Measurements from ENCODE around the gene SYNJ2. TPM values are rescaled to one million over a fixed set of nuclear protein-coding genes. Genes with fewer than 3 reads are reported as not detected.
A peak's percentile ranks its signal among the peaks of the same experiment; 100 is the strongest.

The SYNJ2 gene
- total and polyA plus RNA-seq, 3 donors from 2014 or later: 5.8 to 17.7 (median 7.6) TPM

GRCh38 chr6:158058171-158058651 lies 76.5 kb downstream of the SYNJ2 start:
- Histone ChIP-seq H3K4me1 (peaks cover 7% of the 10 kb centered on the region), H3K27ac (no peak overlapping the region), H3K4me3 (no peak overlapping the region), H3K36me3 (ENCODE audit: low read depth, missing control alignments) (no peaks in the 10 kb centered on the region), H3K27me3 (no peaks in the 10 kb centered on the region), H3K9me3 (no peaks in the 10 kb centered on the region)
- intact Hi-C loops (cut with DNase I; ENCODE audit: low total_unique reads): no loop called here
- TF ChIP-seq POLR2A (IDR thresholded peaks at IDR 0.05): no peak
- TF ChIP-seq CTCF (IDR thresholded peaks at IDR 0.05): no peak
- WGBS, 2 donors: 0 to 51% methylated on average over 1 of the region's 1 CpG
- DNase-seq: no peak

- WGBS, 2 donors: 97 to 100% methylated on average over 13 of the region's 13 CpGs
- no peaks in the 10 kb centered on the region for H3K27me3 ChIP-seq
- no peak overlapping the region for H3K27ac ChIP-seq
- H3K36me3 ChIP-seq (ENCODE audit: low read depth, missing control alignments): no peaks in the 10 kb centered on the region
- H3K9me3 ChIP-seq: no peaks in the 10 kb centered on the region
- TF ChIP-seq CTCF (IDR thresholded peaks at IDR 0.05) (no peak), POLR2A (IDR thresholded peaks at IDR 0.05) (no peak)
- intact Hi-C loops (cut with DNase I; ENCODE audit: low total_unique reads): no loop called here
- peaks cover 7% of the 10 kb centered on the region for H3K4me1 ChIP-seq
- DNase-seq: no peak
- H3K4me3 ChIP-seq: no peak overlapping the region
Observed at GRCh38 chr6:158059108-158059507, 77.4 kb downstream of the SYNJ2 start.

GRCh38 chr6:158060455-158061360 lies 79.0 kb downstream of the SYNJ2 start:
- no peaks in the 10 kb centered on the region for H3K9me3 ChIP-seq
- H3K4me3 ChIP-seq: no peak overlapping the region
- TF ChIP-seq POLR2A (IDR thresholded peaks at IDR 0.05) (no peak), CTCF (IDR thresholded peaks at IDR 0.05) (no peak)
- no peaks in the 10 kb centered on the region for H3K36me3 ChIP-seq (ENCODE audit: low read depth, missing control alignments)
- no peaks in the 10 kb centered on the region for H3K27me3 ChIP-seq
- H3K4me1 ChIP-seq: peaks cover 7% of the 10 kb centered on the region
- DNase-seq: peak; percentile 66
- WGBS, 2 donors: 57 to 70% methylated on average over 7 to 11 of the region's 11 CpGs
- peak overlapping the region in 1 of 2 donors; percentile 53 for H3K27ac ChIP-seq
- intact Hi-C loops (cut with DNase I; ENCODE audit: low total_unique reads): loop anchor here (10.0 kb wide), 1 partner anchor 76 kb away; the partner anchor contains the start of gene SYNJ2

GRCh38 chr6:158061361-158061708 lies 79.7 kb downstream of the SYNJ2 start:
- Histone ChIP-seq H3K4me1 (peaks cover 7% of the 10 kb centered on the region), H3K27ac (no peak overlapping the region), H3K4me3 (no peak overlapping the region), H3K9me3 (no peaks in the 10 kb centered on the region), H3K27me3 (no peaks in the 10 kb centered on the region), H3K36me3 (ENCODE audit: low read depth, missing control alignments) (no peaks in the 10 kb centered on the region)
- intact Hi-C loops (cut with DNase I; ENCODE audit: low total_unique reads): loop anchor here (10.0 kb wide), 1 partner anchor 77 kb away; the partner anchor contains the start of gene SYNJ2
- DNase-seq: no peak
- no peak for TF ChIP-seq POLR2A (IDR thresholded peaks at IDR 0.05)
- no peak for TF ChIP-seq CTCF (IDR thresholded peaks at IDR 0.05)
- 97% methylated on average over 5 of the region's 5 CpGs; no CpG with 5 or more reads in 1 of the 2 donors for WGBS, 2 donors
